Motor neuron (in vitro differentiated cells): ENCODE results near the gene RYR3. TPM values are rescaled to one million over a fixed set of nuclear protein-coding genes. Genes with fewer than 3 reads are reported as not detected.

Experiments
- ATAC-seq, 8 experiments: fragments of 200-7000 bp; cut with Tn5 transposase; replicated peaks in 6 of 8; 2 replicates each; pipeline ENCODE4 v1.8.0; 2021; ENCODE audit warnings: mild to moderate bottlenecking in 8 of 8, moderate library complexity in 8 of 8
- H3K27ac ChIP-seq, 2 donors: fragments of 250-450 bp; sonication (Bioruptor Pico); 2 replicates each; pipeline ENCODE4 v1.9.0; 2021; ENCODE audit warnings: antibody characterized with exemption in 2 of 2, mild to moderate bottlenecking in 2 of 2, moderate library complexity in 1 of 2
- H3K4me1 ChIP-seq, 2 donors: fragments of 250-450 bp; sonication (Bioruptor Pico); replicated peaks in 1 of 2; 2 replicates each; pipeline ENCODE4 v1.6.1; 2021; ENCODE audit warnings: antibody characterized with exemption in 2 of 2, mild to moderate bottlenecking in 2 of 2, moderate library complexity in 1 of 2
- H3K4me3 ChIP-seq, 5 donors: fragments of 250-450 bp; sonication (Bioruptor Pico); 2 replicates each; pipeline ENCODE4 v1.9.0; 2021; ENCODE audit warnings: antibody characterized with exemption in 5 of 5, mild to moderate bottlenecking in 5 of 5, moderate library complexity in 4 of 5
- WGBS, 10 experiments: fragments of 450-650 bp; shearing (Covaris generic); methylation state at CpG; one replicate each; pipeline ENCODE4 v1.0.0; 2022; 5-methylcytosine and 5-hydroxymethylcytosine counted together
- in situ Hi-C, 9 experiments: fragments of 400-800 bp; cut with MboI; loops; one replicate each; pipeline ENCODE4 v1.15.0; 2021; ENCODE audit warnings: low sequenced_read_pairs in 9 of 9, low pct_unique_long_range_greater_than_20kb in 2 of 9; ENCODE audit not compliant: unreplicated experiment in 9 of 9
- total RNA-seq, 8 experiments: library from RNA; unstranded; fragments of 300-600 nt; gene quantifications; 2 replicates each; pipeline versions ENCODE4 v1.2.3 to v1.2.4, GENCODE V29; 2022

RYR3 gene
- total RNA-seq, 8 experiments from 2014 or later: 0.51 to 5.8 (median 2.2) TPM

- Histone ChIP-seq H3K4me1 (no peaks in the 10 kb centered on the region), H3K4me3 (no peak overlapping the region), H3K27ac (no peak overlapping the region)
- no peak for ATAC-seq
- in situ Hi-C loops: no loop called here
- WGBS, 10 experiments: 87 to 94% (median 90%) methylated on average over 2 of the region's 2 CpGs; no CpG with 5 or more reads in 4 of the 10 experiments
Measured at GRCh38 chr15:33903661-33904060, 592.9 kb downstream of the RYR3 start.

- no peak overlapping the region for H3K4me3 ChIP-seq
- no peak overlapping the region for H3K27ac ChIP-seq
- ATAC-seq: no peak
- in situ Hi-C loops: no loop called here
- no peaks in the 10 kb centered on the region for H3K4me1 ChIP-seq
Measured at GRCh38 chr15:33907326-33907725, 596.6 kb downstream of the RYR3 start.

- no peak overlapping the region for H3K27ac ChIP-seq
- in situ Hi-C loops: no loop called here
- ATAC-seq: no peak
- WGBS, 10 experiments: 6 to 100% (median 83%) methylated on average over 1 to 3 of the region's 3 CpGs; no CpG with 5 or more reads in 2 of the 10 experiments
- no peaks in the 10 kb centered on the region for H3K4me1 ChIP-seq
- H3K4me3 ChIP-seq: no peak overlapping the region
Measured at GRCh38 chr15:33908406-33908805, 597.6 kb downstream of the RYR3 start.

DNA sequence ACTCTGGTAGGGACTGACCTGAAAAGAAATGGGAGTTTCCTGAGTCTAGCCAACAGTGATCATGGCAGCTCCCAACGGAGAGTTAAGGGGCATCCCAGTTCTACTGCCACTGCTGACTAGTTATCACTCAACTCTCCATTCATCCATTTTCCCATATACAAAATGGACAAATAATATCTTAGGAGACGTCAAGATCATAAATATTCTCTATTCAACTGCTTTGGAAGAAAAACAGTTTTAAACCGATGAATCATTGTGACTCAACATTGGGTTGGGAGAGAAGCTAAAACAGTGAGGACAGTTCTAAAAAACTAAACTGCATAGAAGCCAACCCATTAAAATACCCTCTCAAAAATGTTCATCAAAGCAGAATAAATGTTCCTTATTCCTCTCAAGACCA, 600.0 kb downstream of the RYR3 start:
- WGBS, 10 experiments: 0 to 88% (median 55%) methylated on average over 1 to 3 of the region's 3 CpGs; no CpG with 5 or more reads in 2 of the 10 experiments
- Histone ChIP-seq H3K4me3 (no peak overlapping the region), H3K27ac (no peak overlapping the region), H3K4me1 (no peaks in the 10 kb centered on the region)
- ATAC-seq: peak in 2 of 8 experiments; percentile 53 to 61
- in situ Hi-C loops: no loop called here

GRCh38 chr15:33912326-33912725, 601.6 kb downstream of the RYR3 start:
- no peak for ATAC-seq
- Histone ChIP-seq H3K27ac (no peak overlapping the region), H3K4me1 (no peaks in the 10 kb centered on the region), H3K4me3 (no peak overlapping the region)
- in situ Hi-C loops: no loop called here

DNA sequence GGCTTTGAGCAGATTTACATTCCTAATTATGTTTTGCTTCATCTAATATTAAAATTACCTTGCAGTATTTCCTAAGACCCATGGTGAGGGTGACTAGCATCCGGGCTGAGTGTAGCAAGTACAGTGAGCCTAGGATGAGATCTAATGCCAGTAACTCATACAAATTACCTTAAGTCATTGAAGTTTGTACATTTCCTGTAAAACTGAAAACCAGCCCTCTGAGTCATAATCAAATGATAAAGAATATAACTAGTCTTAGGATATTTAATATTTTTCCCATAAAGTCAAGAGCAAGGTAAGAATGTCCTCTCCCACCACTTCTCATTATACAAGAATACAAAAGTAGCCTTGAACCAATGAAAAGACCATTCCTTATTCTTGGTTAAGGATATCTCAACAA, 602.7 kb downstream of the RYR3 start:
- Histone ChIP-seq H3K4me3 (no peak overlapping the region), H3K27ac (no peak overlapping the region), H3K4me1 (no peaks in the 10 kb centered on the region)
- WGBS, 10 experiments: 83 to 100% (median 88%) methylated on average over 1 of the region's 1 CpG; no CpG with 5 or more reads in 5 of the 10 experiments
- in situ Hi-C loops: no loop called here
- no peak for ATAC-seq

Other genes with a start within 250 kb of the RYR3 start
- 1 to 10 TPM in 5 of 8 experiments, under 1 TPM in 3; 0.27 to 4.2 (median 2.0) TPM for gene FMN1, start 116.3 kb upstream of the RYR3 start, total RNA-seq